K562 treated with DMSO at 1 percent for 24 hours (cell line): ENCODE results near the gene FAM98B. TPM values are rescaled to one million over a fixed set of nuclear protein-coding genes. Genes with fewer than 3 reads are reported as not detected.

Experiments
- total RNA-seq: library from RNA; unstranded; fragments of 300-600 nt; gene quantifications from 2 replicates; pipeline ENCODE4 v1.2.3, GENCODE V29; 2022; ENCODE audit warnings: low read depth; ENCODE audit not compliant: insufficient read depth

FAM98B gene
- 6.9 and 23.9 TPM in 2 replicates for total RNA-seq

GRCh38 chr15:38453971-38454695, at the start of gene FAM98B:
FAM98B (plus strand) TSS chr15:38454127; CDS start chr15:38454162, 35 bp downstream.

Other genes starting within 250 kb of the FAM98B start
- 5.6 and 6.3 TPM in 2 replicates for gene SPRED1, start 201.3 kb upstream of the FAM98B start, total RNA-seq
- gene RASGRP1, start 110.7 kb downstream of the FAM98B start, total RNA-seq: 0.75 and 0.91 TPM in 2 replicates